ENCODE data around the gene APOBEC3B. TPM values are rescaled to one million over a fixed set of nuclear protein-coding genes. Genes with fewer than 3 reads are reported as not detected.

Gene APOBEC3B
- polyA plus RNA-seq, 1 of the 3 experiments (the other 2 are of a cell fraction): not detected

GRCh38 chr22:38963872-38964271 is 18.3 kb upstream of the APOBEC3B start:
- H3K4me2 ChIP-seq: no peak overlapping the region
- H4K20me1 ChIP-seq (ENCODE audit: insufficient read depth): no peaks in the 10 kb centered on the region
- H3K79me2 ChIP-seq (ENCODE audit: insufficient read depth): no peaks in the 10 kb centered on the region
- no peak overlapping the region for H3K27ac ChIP-seq (ENCODE audit: low read depth in 2 of 2, low read length in 1 of 2)
- H3K36me3 ChIP-seq (replicated peaks in 1 of 2; ENCODE audit: control insufficient read depth in 1 of 2, insufficient read depth in 2 of 2, low read length in 1 of 2): no peaks in the 10 kb centered on the region
- H3K9ac ChIP-seq: no peak overlapping the region
- H3K9me3 ChIP-seq: no peaks in the 10 kb centered on the region
- H3K4me1 ChIP-seq (ENCODE audit: control insufficient read depth in 1 of 2, insufficient read depth in 2 of 2, low read depth in 1 of 2, low read length in 1 of 2): no peaks in the 10 kb centered on the region
- no peaks in the 10 kb centered on the region for H3K27me3 ChIP-seq (ENCODE audit: insufficient read depth)
- CTCF ChIA-PET: no interaction called here
- H3K9me2 ChIP-seq: no peaks in the 10 kb centered on the region
- no peak overlapping the region for H3K4me3 ChIP-seq (ENCODE audit: low read depth in 2 of 2, low read length in 1 of 2)
- TF ChIP-seq, protein P1, sequence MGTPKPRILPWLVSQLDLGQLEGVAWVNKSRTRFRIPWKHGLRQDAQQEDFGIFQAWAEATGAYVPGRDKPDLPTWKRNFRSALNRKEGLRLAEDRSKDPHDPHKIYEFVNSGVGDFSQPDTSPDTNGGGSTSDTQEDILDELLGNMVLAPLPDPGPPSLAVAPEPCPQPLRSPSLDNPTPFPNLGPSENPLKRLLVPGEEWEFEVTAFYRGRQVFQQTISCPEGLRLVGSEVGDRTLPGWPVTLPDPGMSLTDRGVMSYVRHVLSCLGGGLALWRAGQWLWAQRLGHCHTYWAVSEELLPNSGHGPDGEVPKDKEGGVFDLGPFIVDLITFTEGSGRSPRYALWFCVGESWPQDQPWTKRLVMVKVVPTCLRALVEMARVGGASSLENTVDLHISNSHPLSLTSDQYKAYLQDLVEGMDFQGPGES (IDR thresholded peaks at IDR 0.05; ENCODE audit: low read depth, low read length): no peak
- TF ChIP-seq MXI1 (IDR thresholded peaks at IDR 0.05; ENCODE audit: low read depth, low read length) (no peak), RCOR1 (IDR thresholded peaks at IDR 0.05; ENCODE audit: low read length) (no peak), SMC3 (IDR thresholded peaks at IDR 0.05; ENCODE audit: low read depth, low read length) (no peak)
- no CpG with 5 or more reads among the region's 9 CpGs for WGBS (ENCODE audit: low lambda C conversion rate)
- H2AFZ ChIP-seq (ENCODE audit: low read depth): no peak overlapping the region
- POLR2A ChIA-PET: no interaction called here
- H3F3A ChIP-seq (replicated peaks; ENCODE audit: insufficient read depth): no peaks in the 10 kb centered on the region
- DNase-seq: no peak

GRCh38 chr22:38964306-38964705 is 17.8 kb upstream of the APOBEC3B start:
- no peak overlapping the region for H3K9ac ChIP-seq
- ChIA-PET CTCF (no interaction called here), POLR2A (no interaction called here)
- H2AFZ ChIP-seq (ENCODE audit: low read depth): no peak overlapping the region
- H3K79me2 ChIP-seq (ENCODE audit: insufficient read depth): no peaks in the 10 kb centered on the region
- no peaks in the 10 kb centered on the region for H3K27me3 ChIP-seq (ENCODE audit: insufficient read depth)
- no peaks in the 10 kb centered on the region for H4K20me1 ChIP-seq (ENCODE audit: insufficient read depth)
- no peaks in the 10 kb centered on the region for H3F3A ChIP-seq (replicated peaks; ENCODE audit: insufficient read depth)
- no CpG with 5 or more reads among the region's 7 CpGs for WGBS (ENCODE audit: low lambda C conversion rate)
- no peak overlapping the region for H3K4me3 ChIP-seq (ENCODE audit: low read depth in 2 of 2, low read length in 1 of 2)
- no peak overlapping the region for H3K27ac ChIP-seq (ENCODE audit: low read depth in 2 of 2, low read length in 1 of 2)
- no peaks in the 10 kb centered on the region for H3K9me2 ChIP-seq
- no peaks in the 10 kb centered on the region for H3K36me3 ChIP-seq (replicated peaks in 1 of 2; ENCODE audit: control insufficient read depth in 1 of 2, insufficient read depth in 2 of 2, low read length in 1 of 2)
- H3K4me1 ChIP-seq (ENCODE audit: control insufficient read depth in 1 of 2, insufficient read depth in 2 of 2, low read depth in 1 of 2, low read length in 1 of 2): no peaks in the 10 kb centered on the region
- H3K9me3 ChIP-seq: no peaks in the 10 kb centered on the region
- DNase-seq: no peak
- TF ChIP-seq USF1 (IDR thresholded peaks at IDR 0.05; ENCODE audit: borderline replicate concordance, low read depth): no peak
- TF ChIP-seq RFX5 (IDR thresholded peaks at IDR 0.05; ENCODE audit: low read length): no peak
- TF ChIP-seq EP300 (IDR thresholded peaks at IDR 0.05; ENCODE audit: borderline replicate concordance in 1 of 2, low read depth in 1 of 2, low read length in 1 of 2): no peak
- TF ChIP-seq SMC3 (IDR thresholded peaks at IDR 0.05; ENCODE audit: low read depth, low read length): no peak
- TF ChIP-seq POLR2AphosphoS5 (IDR thresholded peaks at IDR 0.05; ENCODE audit: low read depth, low read length): no peak
- no peak for TF ChIP-seq JUND (IDR thresholded peaks at IDR 0.05)
- no peak for TF ChIP-seq MXI1 (IDR thresholded peaks at IDR 0.05; ENCODE audit: low read depth, low read length)
- TF ChIP-seq CHD2 (IDR thresholded peaks at IDR 0.05; ENCODE audit: low read length, partially characterized antibody): no peak
- TF ChIP-seq ELF1 (IDR thresholded peaks at IDR 0.05): no peak
- TF ChIP-seq, protein P2, sequence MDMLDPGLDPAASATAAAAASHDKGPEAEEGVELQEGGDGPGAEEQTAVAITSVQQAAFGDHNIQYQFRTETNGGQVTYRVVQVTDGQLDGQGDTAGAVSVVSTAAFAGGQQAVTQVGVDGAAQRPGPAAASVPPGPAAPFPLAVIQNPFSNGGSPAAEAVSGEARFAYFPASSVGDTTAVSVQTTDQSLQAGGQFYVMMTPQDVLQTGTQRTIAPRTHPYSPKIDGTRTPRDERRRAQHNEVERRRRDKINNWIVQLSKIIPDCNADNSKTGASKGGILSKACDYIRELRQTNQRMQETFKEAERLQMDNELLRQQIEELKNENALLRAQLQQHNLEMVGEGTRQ (IDR thresholded peaks at IDR 0.05; ENCODE audit: borderline replicate concordance, low read depth, low read length): no peak
- TF ChIP-seq RAD21 (IDR thresholded peaks at IDR 0.05; ENCODE audit: low read length): no peak
- no peak for TF ChIP-seq NRF1 (IDR thresholded peaks at IDR 0.05; ENCODE audit: low read depth, low read length)
- no peak for TF ChIP-seq TCF12 (IDR thresholded peaks at IDR 0.05)
- no peak overlapping the region for H3K4me2 ChIP-seq
